ENCODE measurements around the gene SIK3. TPM values are rescaled to one million over a fixed set of nuclear protein-coding genes. Genes with fewer than 3 reads are reported as not detected.

SIK3 gene
- total RNA-seq, 4 donors from 2014 or later: 45.0 to 70.2 (median 48.8) TPM

DNA sequence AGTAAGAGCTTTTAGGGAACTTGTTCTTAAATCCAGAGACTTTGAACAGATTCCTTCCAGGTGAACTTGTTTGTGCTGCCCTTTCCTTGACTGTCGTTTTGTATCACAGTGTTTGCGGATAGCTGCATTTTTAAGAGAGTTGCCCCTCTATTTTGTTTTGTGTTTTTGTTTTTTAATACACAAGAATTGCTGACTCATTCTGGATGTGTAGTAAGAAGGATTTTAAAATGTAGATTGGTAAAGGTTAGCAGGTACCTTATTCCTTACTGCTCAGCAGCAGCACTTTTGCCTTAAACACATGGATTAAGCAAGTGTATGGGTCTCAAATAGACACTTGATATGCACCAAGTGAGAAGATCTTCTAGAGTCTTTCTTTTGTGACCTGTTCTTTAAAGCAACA is 297.6 kb downstream of the SIK3 start:
- no peak for TF ChIP-seq EP300 (IDR thresholded peaks at IDR 0.05)
- no peak for TF ChIP-seq POLR2A (IDR thresholded peaks at IDR 0.05)
- TF ChIP-seq, protein P1, sequence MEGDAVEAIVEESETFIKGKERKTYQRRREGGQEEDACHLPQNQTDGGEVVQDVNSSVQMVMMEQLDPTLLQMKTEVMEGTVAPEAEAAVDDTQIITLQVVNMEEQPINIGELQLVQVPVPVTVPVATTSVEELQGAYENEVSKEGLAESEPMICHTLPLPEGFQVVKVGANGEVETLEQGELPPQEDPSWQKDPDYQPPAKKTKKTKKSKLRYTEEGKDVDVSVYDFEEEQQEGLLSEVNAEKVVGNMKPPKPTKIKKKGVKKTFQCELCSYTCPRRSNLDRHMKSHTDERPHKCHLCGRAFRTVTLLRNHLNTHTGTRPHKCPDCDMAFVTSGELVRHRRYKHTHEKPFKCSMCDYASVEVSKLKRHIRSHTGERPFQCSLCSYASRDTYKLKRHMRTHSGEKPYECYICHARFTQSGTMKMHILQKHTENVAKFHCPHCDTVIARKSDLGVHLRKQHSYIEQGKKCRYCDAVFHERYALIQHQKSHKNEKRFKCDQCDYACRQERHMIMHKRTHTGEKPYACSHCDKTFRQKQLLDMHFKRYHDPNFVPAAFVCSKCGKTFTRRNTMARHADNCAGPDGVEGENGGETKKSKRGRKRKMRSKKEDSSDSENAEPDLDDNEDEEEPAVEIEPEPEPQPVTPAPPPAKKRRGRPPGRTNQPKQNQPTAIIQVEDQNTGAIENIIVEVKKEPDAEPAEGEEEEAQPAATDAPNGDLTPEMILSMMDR (IDR thresholded peaks at IDR 0.05): no peak
- H3K9me3 ChIP-seq: no peaks in the 10 kb centered on the region
- no peaks in the 10 kb centered on the region for H3K36me3 ChIP-seq
- no peak for DNase-seq (ENCODE audit: low spot score in 2 of 2)
- WGBS, 2 donors: 94 to 95% methylated on average over 2 of the region's 2 CpGs
- H3K4me1 ChIP-seq: no peaks in the 10 kb centered on the region
- no peak overlapping the region for H3K4me3 ChIP-seq
- H3K27me3 ChIP-seq: no peaks in the 10 kb centered on the region
- H3K27ac ChIP-seq: no peak overlapping the region

- H3K27ac ChIP-seq: no peak overlapping the region
- TF ChIP-seq POLR2A (IDR thresholded peaks at IDR 0.05) (no peak), EP300 (IDR thresholded peaks at IDR 0.05) (no peak)
- TF ChIP-seq, protein P1 (IDR thresholded peaks at IDR 0.05): no peak
- no peaks in the 10 kb centered on the region for H3K27me3 ChIP-seq
- no peaks in the 10 kb centered on the region for H3K4me1 ChIP-seq
- H3K4me3 ChIP-seq: no peak overlapping the region
- no peak for DNase-seq (ENCODE audit: low spot score in 2 of 2)
- no peaks in the 10 kb centered on the region for H3K9me3 ChIP-seq
- H3K36me3 ChIP-seq: no peaks in the 10 kb centered on the region
- WGBS, 2 donors: 79 to 81% methylated on average over 5 of the region's 5 CpGs
These were observed 299.9 kb downstream of the SIK3 start for GRCh38 chr11:116798368-116798767.

GRCh38 chr11:116797816-116798215 is 300.4 kb downstream of the SIK3 start:
- H3K27ac ChIP-seq: no peak overlapping the region
- 75% methylated on average over 5 of the region's 5 CpGs for WGBS, 2 donors

DNA sequence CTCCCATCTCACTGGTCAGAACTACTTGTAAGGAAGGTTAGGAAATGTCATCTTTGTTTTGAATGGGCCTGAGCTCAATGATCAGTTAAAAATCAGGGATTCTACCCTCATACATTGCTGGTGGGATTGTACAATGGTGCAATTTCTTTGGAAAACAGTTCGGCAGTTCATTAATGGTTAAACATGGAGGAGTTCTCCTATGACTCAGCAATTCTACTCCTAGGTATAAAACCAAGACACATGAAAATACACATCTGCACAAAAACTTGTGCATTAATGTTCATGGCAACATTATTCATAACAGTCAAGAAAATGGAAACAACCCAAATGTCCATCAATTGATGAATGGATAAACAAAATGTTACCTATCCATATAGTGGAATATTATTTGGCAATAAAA is 301.7 kb downstream of the SIK3 start:
- WGBS, 2 donors: 83 to 84% methylated on average over 1 of the region's 1 CpG
- no peak for DNase-seq (ENCODE audit: low spot score in 2 of 2)
- TF ChIP-seq EP300 (IDR thresholded peaks at IDR 0.05) (no peak), POLR2A (IDR thresholded peaks at IDR 0.05) (no peak)
- TF ChIP-seq, protein P1 (IDR thresholded peaks at IDR 0.05): no peak
- Histone ChIP-seq H3K9me3 (no peaks in the 10 kb centered on the region), H3K27me3 (no peaks in the 10 kb centered on the region), H3K4me3 (no peak overlapping the region), H3K4me1 (peaks cover 0 to 1% (median under 1%) of the 10 kb centered on the region in 4 donors), H3K36me3 (no peaks in the 10 kb centered on the region), H3K27ac (no peak overlapping the region)

More at GRCh38 chr11:116797816-116798215, 300.4 kb downstream of the SIK3 start:
- no peak for TF ChIP-seq EP300 (IDR thresholded peaks at IDR 0.05)
- TF ChIP-seq, protein P1 (IDR thresholded peaks at IDR 0.05): no peak
- no peak for TF ChIP-seq POLR2A (IDR thresholded peaks at IDR 0.05)
- H3K4me1 ChIP-seq: no peaks in the 10 kb centered on the region
- no peak overlapping the region for H3K4me3 ChIP-seq
- H3K36me3 ChIP-seq: no peaks in the 10 kb centered on the region
- H3K27me3 ChIP-seq: no peaks in the 10 kb centered on the region
- DNase-seq (ENCODE audit: low spot score in 2 of 2): no peak
- H3K9me3 ChIP-seq: no peaks in the 10 kb centered on the region

GRCh38 chr11:116794851-116795250 is 303.4 kb downstream of the SIK3 start:
- no peaks in the 10 kb centered on the region for H3K9me3 ChIP-seq
- H3K36me3 ChIP-seq: no peaks in the 10 kb centered on the region
- peaks cover 0 to 10% (median 4%) of the 10 kb centered on the region in 4 donors for H3K4me1 ChIP-seq
- no peak for TF ChIP-seq POLR2A (IDR thresholded peaks at IDR 0.05)
- TF ChIP-seq, protein P1 (IDR thresholded peaks at IDR 0.05): no peak
- no peak for TF ChIP-seq EP300 (IDR thresholded peaks at IDR 0.05)
- H3K27me3 ChIP-seq: no peaks in the 10 kb centered on the region
- H3K4me3 ChIP-seq: no peak overlapping the region
- 79 to 94% methylated on average over 2 of the region's 2 CpGs for WGBS, 2 donors
- H3K27ac ChIP-seq: no peak overlapping the region
- DNase-seq (ENCODE audit: low spot score in 2 of 2): no peak
